ENCODE data around the gene ROBO1. TPM values are rescaled to one million over a fixed set of nuclear protein-coding genes. Genes with fewer than 3 reads are reported as not detected.

The ROBO1 gene
- total RNA-seq, 1 experiment from 2014 or later = 0.25 TPM

DNA sequence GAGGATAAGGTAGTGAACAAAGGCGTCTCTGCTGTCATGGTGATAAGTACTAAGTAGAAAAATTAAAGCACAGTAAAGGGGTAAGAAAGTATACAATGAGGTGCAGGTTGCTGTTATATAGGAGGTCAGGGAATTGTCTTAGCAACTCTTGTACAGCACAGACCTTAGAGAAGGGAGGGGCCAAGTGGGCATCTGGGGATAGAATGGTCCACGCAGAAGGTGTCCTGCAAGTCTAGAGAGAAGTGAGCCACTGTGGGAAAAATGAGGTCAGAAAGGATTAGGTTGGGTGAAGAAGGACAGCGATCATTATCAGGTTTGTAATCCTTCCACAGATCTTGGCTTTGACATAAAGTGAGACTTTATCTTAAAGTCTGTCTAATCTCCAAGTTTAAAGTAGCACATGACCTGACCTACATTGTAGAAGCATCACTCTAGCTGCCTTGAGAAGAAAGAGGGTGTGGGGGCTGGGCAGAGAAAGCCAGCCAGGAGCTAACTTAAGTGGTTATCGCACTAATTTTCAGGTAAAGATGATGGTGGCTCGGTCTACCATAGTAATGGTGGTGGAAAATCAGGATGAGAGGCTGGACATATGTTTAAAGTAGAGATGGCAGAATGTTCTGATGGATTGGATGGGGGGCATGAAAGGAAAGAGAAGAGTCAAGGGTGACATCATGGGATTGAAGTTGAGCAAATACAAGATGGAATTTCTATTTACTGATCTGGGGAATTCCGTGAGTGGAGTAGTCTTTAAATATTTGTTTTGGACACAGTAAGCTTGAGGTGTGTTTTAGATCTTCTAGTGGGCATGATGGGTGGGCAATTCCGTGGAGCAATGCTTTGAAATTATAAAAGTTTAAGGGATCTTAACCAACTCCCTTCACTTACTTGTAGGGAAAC is 919.2 kb downstream of the ROBO1 start:
- no peak for DNase-seq (ENCODE audit: low spot score)

DNA sequence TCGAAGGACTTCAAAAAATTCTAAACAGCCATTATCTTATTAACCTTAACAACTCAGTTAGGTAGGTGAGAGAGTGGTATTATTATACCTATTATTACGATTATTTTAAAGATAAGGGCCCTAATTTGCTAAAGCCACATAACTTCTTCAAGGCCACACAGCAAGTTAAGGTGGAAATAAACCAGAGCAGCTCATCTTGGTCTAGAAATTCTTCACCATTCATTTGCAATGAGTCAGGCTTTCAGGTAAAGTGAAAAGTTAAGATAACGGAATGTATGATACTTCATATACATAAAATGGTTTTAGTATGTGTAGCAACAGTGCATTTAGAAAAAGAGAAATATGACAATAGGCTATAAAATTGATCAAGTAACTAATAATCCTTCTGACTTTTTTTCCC is 920.2 kb downstream of the ROBO1 start:
- no peak for DNase-seq (ENCODE audit: low spot score)

DNA sequence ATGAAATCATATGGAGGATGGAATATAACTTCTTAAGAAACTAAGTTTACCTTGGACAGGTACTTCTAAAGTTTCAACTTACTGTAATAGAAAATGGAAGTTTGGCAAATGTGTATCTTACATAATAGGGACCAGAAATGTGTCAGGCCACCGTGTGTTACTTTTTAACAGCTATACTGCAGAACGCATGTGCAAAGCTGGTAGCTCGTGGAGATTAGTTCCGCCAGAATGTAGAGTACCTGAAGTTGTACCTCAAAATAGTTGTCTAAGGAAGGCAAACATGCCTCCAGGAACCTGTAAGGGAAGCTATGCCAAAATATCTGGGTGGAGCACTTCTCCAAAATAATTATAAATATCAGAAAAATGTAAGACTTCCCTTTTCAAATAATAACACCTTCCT is 920.6 kb downstream of the ROBO1 start:
- DNase-seq (ENCODE audit: low spot score) = no peak

DNA sequence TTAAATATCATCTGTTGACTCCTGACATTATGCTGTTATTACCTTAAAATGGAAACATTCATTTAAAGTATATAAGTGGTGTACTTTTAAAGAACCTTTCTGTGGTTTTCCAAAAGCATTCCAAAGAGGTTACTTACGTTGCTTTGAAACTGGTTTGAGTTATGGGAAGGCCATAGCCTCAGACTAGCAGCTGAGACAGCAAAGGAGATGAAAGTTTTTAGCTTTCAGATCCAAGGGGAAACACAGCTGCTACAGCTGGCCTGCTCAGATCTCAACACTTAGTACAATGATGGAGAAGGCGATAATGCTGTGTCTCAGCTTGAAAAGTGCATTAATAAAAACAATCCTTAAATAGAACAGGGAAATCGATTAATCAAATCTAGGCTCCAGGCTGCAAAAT is 921.1 kb downstream of the ROBO1 start:
- DNase-seq (ENCODE audit: low spot score) = no peak

DNA sequence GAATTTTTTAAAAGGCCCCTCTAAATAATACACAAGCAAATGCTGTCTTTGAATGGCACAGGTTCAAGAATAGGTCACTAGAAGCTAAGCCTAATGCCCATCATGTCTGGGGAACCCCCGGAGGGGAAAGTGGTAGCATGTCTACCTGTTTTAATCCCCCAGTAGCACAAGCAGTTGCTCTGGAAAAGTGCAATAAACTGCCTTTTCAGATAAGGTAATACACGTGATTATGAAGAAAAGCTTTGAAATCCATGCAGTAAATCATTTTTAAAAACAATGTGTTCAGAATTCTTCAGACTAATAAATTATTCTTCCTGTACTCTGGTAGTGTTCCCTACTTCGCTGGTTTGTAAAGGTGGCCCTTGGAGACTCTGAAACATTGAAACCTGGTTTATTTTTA is 922.2 kb downstream of the ROBO1 start:
- no peak for DNase-seq (ENCODE audit: low spot score)

DNA sequence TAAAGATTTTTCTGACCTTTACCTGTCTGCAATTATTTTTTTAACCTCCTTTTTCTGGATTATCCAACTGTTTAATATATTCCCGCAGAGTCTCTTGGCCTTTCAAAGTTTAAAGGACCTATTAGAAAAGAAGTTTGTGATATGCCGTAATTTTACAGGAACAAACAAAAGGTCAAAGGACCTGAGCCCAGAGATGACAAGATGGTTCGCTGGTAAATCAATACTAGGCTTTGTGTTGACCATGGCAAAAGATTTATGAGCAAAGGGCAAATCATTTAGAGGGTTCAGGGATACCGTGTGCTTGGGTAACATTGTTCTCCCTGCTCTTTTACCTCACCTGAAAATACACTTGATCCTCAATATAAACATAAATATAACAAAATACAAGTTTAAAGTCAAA is 923.5 kb downstream of the ROBO1 start:
- no peak for DNase-seq (ENCODE audit: low spot score)

DNA sequence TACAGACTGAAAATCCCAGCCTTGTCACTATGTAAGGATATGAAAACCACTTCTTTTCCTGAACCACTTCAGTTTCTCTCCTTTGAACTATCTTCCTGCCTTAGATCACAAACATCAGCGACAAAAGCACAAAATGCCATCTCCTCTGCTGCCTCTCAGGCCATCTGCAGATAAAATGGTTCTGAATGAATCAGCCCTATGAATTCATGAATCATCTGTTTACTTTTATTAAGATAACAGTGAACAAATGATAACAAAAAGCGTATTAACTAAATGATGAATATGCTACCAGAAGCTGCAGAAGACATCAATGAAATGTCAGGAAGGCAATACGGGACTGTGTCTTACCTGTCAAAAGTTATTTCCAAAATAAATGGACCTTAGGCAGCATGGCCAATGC is 928.1 kb downstream of the ROBO1 start:
- no peak for DNase-seq (ENCODE audit: low spot score)

DNA sequence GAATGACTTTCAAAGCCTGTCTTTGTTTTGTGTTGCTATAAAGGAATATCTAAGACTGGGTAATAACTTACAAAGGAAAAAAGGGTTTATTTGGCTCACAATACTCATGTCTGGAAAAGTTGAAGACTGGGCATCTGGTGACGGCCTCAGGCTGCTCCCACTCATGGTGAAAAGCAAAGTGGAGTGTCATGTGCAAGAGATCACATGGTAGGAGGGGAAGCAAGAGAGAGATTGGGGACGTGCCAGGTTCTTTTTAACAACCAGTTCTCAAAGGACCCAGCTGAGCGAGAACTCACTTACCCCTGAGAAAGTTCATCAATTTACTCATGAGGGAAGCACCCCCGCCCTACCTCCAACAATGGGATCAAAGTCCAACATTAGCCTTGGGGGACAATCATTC is 929.4 kb downstream of the ROBO1 start:
- no peak for DNase-seq (ENCODE audit: low spot score)

DNA sequence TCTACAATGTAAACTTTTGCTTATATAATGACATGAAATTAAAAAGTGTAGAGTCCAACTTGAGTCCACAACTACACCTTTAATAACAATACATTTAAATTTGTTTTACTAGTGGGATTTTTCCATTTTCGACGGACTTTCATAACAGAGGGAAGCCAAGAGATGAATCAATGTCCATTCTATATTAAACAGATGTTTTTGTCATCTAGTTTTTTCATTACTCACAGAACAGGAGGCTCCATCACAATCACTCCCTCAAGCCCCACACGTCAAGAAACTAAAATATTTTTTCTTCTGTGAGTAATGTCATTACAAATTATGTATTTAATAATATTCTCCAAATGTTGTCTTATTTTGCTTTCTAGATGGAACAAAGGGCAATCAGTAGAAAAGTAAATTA is 932.9 kb downstream of the ROBO1 start:
- no peak for DNase-seq (ENCODE audit: low spot score)

DNA sequence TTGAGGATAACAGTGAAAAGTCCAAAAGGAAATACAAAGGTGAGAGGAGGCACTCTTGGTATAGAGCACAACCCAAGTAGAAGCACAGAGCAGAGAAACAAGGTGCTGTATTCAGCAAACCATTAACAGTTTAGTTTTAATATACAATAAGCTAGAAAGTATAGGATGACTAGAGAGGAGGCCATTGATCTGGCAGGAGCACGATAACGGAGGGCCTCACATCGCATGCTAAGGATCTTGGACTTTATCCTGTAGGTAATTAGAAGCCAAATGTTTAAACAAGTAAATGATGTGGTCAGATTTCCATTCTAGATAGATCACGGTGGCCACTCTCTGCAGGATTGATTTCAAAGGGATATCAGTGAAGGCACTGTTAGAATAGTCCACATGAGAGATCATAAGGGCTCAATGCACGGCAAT is 935.0 kb downstream of the ROBO1 start:
- peak; percentile 22 for DNase-seq (ENCODE audit: low spot score)

DNA sequence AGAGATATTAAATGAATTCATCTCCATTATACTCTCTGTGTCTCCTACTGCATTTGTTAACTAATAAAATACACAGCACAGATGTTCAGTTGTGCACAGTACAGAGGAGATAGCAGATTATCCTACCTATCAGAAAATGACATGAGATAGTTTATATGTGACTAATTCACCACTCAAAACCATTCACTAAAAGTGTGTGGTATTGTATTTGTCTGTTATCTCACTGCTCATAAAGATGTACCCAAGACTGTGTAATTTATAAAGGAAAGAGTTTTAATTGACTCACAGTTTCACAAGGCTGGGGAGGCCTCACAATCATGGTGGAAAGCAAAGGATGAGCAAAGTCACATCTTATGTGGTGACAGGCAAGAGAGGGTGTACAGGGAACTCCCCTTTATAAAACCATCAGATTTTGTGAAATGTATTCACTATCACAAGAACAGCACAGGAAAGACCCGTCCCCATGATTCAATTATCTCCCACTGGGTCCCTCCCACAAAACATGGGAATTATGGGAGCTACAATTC is 936.3 kb downstream of the ROBO1 start:
- DNase-seq (ENCODE audit: low spot score) = no peak

DNA sequence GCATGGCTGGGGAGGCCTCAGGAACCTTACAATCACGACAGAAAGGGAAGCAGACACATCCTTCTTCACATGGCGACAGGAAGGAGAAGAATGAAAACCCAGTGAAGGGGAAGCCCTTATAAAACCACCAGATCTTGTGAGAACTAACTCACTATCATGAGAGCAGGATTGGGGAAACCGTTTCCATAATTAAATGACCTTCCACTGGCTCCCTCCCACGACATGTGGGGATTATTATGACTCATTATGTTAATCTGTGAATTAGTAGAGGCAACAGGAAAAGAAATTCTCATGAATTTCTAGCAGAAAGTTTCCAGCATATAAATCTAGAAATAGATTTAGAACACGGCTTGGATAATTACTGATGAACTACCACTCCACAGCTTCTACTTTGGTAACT is 937.3 kb downstream of the ROBO1 start:
- no peak for DNase-seq (ENCODE audit: low spot score)

DNA sequence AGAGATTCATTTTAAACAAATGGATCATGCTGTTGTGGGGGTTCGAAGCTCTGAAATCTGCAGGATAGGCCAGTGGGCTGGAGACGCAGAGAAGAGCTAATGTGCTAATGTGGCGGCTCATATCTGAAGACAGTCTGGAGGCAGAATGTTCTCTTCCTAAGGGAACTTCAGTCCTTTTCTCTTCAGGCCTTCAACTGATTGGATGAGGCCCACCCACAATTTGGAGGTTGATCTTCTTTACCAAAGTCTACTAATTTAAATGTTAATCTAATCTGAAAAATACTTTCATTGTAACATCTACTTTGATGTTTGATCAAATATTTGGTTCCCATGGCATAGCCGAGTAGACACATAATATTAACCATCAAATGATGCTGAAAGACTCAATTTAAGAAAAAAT is 940.2 kb downstream of the ROBO1 start:
- DNase-seq (ENCODE audit: low spot score) = no peak

DNA sequence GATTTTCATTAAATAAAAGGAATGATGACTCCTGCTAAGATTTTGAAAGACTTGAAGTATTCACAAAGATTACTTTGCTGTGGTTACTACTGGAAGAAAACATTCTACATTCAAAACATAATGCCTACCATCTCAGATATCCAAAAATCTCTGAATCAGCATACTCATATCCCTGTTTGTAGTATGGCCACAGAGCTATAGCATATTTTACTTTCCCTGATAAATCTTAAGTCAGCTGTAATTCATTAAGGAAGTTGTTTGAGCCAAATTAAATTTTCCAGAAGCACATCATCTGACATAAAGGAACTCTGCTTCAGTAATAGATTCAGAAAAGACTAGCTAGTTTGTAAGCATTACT is 942.0 kb downstream of the ROBO1 start:
- no peak for DNase-seq (ENCODE audit: low spot score)

DNA sequence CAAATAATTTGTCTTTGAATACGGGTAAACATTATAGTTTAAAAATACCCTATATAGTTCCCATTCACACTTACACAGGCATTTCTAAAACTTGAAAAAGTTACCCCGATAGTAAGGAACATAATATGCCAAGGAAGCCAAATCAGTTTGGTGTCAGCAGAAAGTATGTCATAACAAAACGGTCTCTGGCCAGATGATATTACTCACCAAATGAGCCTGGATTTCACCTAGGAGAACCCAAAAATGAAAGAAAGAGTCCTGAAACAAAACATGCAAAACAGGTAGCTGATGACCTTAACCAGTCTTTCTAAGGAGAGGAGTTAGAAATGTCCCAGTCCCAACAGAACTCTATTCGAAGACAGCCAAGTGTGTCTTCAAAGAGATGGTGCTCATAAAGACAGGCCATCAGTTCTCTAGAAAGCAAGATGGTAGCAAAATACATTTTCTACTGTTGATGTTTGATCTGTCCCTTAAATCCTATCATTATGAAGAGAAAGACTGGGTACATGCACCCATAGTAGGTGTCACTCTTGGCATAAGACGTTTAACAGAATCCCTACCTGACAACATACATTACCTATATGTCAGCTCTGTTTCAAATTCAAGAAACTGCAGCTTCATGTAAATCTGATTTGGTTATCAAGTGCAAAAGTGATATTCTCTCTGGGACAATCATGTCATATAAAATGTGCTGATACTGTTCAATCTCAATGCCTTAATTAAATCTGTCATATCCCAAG is 942.5 kb downstream of the ROBO1 start:
- no peak for DNase-seq (ENCODE audit: low spot score)

DNA sequence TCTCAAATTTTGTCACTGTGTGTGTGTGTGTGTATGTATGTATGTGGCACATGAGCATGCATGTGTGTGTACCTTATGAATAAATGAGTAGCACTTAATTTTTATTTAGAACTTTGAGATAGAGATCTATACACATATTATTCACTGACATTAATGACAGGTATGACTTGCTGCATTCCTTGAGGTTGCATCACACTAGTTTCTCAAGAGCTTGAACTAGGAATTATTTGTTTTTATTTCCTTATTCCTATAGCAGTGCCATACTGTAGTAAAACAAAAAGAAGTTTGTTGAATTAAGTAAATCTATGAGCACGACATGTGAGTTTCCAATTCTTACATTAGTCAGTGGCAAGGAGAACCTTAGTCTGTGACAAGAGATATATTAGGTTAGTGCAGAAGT is 943.9 kb downstream of the ROBO1 start:
- peak; percentile 43 for DNase-seq (ENCODE audit: low spot score)

DNA sequence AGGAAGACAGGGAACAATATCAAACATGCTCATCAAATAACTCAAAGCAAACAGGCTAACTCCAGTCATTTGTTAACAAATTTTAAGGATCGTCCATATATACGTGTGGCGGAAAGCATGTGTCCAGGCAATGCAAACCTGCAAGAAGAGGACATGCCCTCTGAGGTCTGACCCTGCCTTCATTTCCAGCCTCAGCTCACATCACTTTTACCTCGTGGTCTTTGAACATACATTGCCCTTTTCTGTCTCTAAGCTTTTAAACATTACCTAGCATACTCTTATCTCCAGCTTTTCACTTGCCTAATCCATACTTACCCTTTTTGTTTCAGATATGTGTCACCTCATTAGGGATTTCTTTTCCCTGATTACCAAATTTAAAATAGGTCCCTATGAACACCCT is 944.4 kb downstream of the ROBO1 start:
- no peak for DNase-seq (ENCODE audit: low spot score)

DNA sequence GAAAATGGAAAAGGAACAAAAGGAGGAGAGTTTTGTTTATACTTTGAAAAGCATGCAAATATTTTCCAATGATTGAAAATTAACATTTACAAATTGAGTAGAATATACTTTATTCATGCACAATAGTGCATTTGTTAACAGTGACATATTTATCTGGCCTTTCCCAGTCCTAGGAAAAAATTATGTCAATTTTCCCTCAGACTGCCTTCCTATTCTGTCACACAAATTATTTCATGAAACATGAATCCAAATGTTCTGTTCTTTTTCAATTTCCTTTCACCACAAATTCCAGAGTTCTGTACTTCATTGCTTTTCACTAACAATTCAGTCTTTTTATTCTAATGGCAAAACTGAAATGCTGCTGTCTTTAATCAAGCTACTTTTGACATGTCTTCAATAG is 945.1 kb downstream of the ROBO1 start:
- DNase-seq (ENCODE audit: low spot score) = no peak

DNA sequence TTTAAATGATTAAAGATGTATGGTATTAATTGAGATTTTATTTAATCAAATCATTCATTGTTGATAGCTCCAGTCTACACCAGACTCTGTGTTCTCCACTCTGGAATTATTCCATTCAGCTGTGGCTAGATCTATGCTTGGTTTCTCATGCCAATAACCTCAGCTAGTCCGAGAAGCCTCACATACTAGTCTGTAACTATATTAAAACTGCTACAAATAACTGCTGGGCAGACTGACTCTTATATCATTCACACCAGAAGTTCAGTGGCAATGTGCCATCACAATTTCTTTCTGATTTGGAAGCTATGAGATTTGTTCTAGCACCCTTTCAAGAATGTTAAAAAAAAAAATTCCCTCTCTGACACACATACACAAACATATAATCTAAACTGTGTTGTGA is 947.3 kb downstream of the ROBO1 start:
- DNase-seq (ENCODE audit: low spot score) = no peak

DNA sequence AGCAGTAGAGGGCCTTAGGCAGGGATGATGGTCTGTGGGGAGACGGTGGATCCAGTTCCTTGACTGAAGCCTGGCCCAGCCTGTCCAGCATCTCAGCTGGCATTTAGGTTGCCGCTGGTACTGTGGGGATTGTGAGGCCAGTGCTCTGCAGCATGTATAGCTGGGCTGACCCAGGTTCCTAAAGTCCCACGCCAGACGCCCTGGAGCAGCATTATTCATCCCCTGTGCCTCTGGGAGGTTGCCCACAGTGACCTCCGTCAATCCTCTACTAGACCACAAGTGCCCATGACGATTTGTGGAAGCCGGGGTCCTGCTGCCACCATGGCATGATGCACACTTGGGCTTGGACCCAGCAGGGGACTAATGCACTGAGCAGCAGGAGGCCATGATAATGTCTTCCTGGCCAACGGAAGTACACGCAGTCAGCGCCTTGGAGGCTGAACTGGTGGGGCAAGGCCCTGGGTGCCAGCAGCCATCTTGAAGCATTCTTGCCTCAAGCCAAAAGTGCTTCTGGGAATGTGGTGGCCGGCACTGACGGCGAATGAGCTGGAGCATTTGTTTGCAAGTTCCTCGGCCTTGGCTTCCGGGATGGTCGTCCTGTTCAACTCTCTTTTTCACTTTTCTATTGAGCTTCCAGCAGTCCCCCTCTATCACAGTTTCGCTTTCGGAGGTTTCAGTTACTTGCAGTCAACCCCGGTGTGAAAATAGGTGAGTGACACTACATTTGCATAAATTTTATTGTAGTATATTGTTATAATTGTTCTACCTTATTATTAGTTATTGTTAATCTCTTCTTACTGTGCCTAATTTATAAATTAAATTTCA is 949.4 kb downstream of the ROBO1 start:
- DNase-seq (ENCODE audit: low spot score) = no peak

DNA sequence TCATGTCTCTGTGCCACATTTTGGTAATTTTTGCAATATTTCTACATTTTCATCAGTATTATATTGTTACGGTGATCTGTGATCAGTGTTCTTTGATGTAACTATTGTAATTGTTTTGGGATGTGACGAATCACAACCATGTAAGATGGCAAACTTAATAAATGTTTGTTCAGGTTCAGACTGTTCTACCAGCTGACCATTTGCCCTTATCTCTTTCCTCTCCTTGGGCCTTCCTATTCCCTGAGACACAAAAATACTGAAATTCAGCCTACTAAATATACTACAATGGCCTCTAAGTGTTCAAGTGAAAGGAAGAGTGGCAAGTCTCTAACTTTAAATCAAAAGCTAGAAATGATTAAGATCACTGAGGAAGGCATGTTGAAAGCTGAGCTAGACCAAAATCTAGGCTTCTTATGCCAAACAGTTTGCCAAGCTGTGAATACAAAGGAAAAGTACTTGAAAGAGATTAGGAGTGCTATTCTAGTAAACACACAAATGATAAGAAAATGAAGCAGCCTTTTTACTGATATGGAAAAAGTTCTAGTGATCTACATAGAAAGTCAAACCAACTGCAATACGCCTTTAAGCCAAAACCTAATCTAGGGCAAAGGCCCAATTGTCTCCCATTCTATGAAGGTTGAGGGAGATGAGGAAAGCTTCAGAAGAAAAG is 952.8 kb downstream of the ROBO1 start:
- no peak for DNase-seq (ENCODE audit: low spot score)
